K562 (cell line): ENCODE data around the gene PLA2R1.

Source experiments
- BHLHE40 ChIP-seq: IDR thresholded peaks from 2 replicates; pipeline ENCODE4 v1.6.1; 2011; ENCODE audit warnings: low read length, improper control_type of control experiment
- CBX2 ChIP-seq: fragments of 200-600 bp; sonication (generic); IDR thresholded peaks from one replicate; pipeline ENCODE4 v1.6.1; 2012; ENCODE audit warnings: mild to moderate bottlenecking, low read length, inconsistent platforms; ENCODE audit not compliant: insufficient read depth, poor library complexity, severe bottlenecking
- CHD1 ChIP-seq: fragments of 200-600 bp; sonication (generic); IDR thresholded peaks from one replicate; pipeline ENCODE4 v1.6.1; 2012; ENCODE audit warnings: mild to moderate bottlenecking, moderate library complexity, low read length, inconsistent platforms
- SAFB2 ChIP-seq: fragments of 200-400 bp; formaldehyde crosslinking; IDR thresholded peaks from 2 replicates; pipeline ENCODE4 v1.6.1; 2018; ENCODE audit warnings: borderline replicate concordance, low read length, low read depth, moderate library complexity; ENCODE audit not compliant: severe bottlenecking
- SIX5 ChIP-seq, 2 experiments: IDR thresholded peaks; 2 replicates each; pipeline ENCODE4 v1.6.1; 2011; ENCODE audit warnings: low read length in 2 of 2, borderline replicate concordance in 1 of 2, low read depth in 1 of 2, mild to moderate bottlenecking in 1 of 2, moderate library complexity in 1 of 2; ENCODE audit not compliant: insufficient read depth in 1 of 2
- ZBTB26 ChIP-seq: fragments of 450-650 bp; formaldehyde crosslinking; IDR thresholded peaks from 2 replicates; pipeline ENCODE4 v1.4.0; 2022; ENCODE audit warnings: missing genetic modification characterization
- ZNF512 ChIP-seq: IDR thresholded peaks from 2 replicates; pipeline ENCODE4 v1.6.1; 2016; ENCODE audit warnings: missing genetic modification characterization, missing compliant biosample characterization

GRCh38 chr2:159903443-159904126, 158.8 kb downstream of the PLA2R1 start:
- TF ChIP-seq SAFB2 (no peak), CHD1 (no peak), ZBTB26 (no peak), SIX5 (IDR thresholded peaks at IDR 0.05; ENCODE audit: borderline replicate concordance in 1 of 2, insufficient read depth in 1 of 2, low read depth in 1 of 2, low read length in 2 of 2) (no peak), ZNF512 (tag) (no peak), CBX2 (no peak), BHLHE40 (no peak)
